NCI-H2196 (cell line): ENCODE results near the gene IPPK.
A peak's percentile ranks its signal among the peaks of the same experiment; 100 is the strongest.

Source experiments
- DNase-seq: peaks from one replicate; lab custom pipeline; 2025; ENCODE audit not compliant: unreplicated experiment; lab: John Stamatoyannopoulos, UW

IPPK gene

GRCh38 chr9:92696619-92697018, 26.7 kb upstream of the IPPK start:
- no peak for DNase-seq

- no peak for DNase-seq
Measured at GRCh38 chr9:92686954-92687353, 17.0 kb upstream of the IPPK start.

GRCh38 chr9:92685022-92685421, 15.1 kb upstream of the IPPK start:
- DNase-seq = no peak

- no peak for DNase-seq
Measured at GRCh38 chr9:92682269-92682668, 12.3 kb upstream of the IPPK start.

GRCh38 chr9:92680166-92681119, 10.5 kb upstream of the IPPK start:
- no peak for DNase-seq

GRCh38 chr9:92679413-92680165, 9.7 kb upstream of the IPPK start:
- DNase-seq = no peak

GRCh38 chr9:92671323-92671722, 1.4 kb upstream of the IPPK start:
- peak; percentile 41 for DNase-seq

GRCh38 chr9:92669527-92669889, 423 bp downstream of the IPPK start:
- no peak for DNase-seq

GRCh38 chr9:92668746-92669526, 995 bp downstream of the IPPK start:
- DNase-seq = no peak

- DNase-seq = no peak
Measured at GRCh38 chr9:92666912-92667532, 2.9 kb downstream of the IPPK start.

GRCh38 chr9:92666236-92666635, 3.7 kb downstream of the IPPK start:
- DNase-seq = no peak

GRCh38 chr9:92665836-92666235, 4.1 kb downstream of the IPPK start:
- DNase-seq = no peak

- no peak for DNase-seq
Measured at GRCh38 chr9:92664394-92665152, 5.4 kb downstream of the IPPK start.

- DNase-seq = no peak
Measured at GRCh38 chr9:92663951-92664350, 6.0 kb downstream of the IPPK start.

GRCh38 chr9:92663126-92663525, 6.8 kb downstream of the IPPK start:
- no peak for DNase-seq

GRCh38 chr9:92661743-92662142, 8.2 kb downstream of the IPPK start:
- DNase-seq = no peak

GRCh38 chr9:92661127-92661526, 8.8 kb downstream of the IPPK start:
- no peak for DNase-seq

- no peak for DNase-seq
Measured at GRCh38 chr9:92660266-92660665, 9.7 kb downstream of the IPPK start.

- no peak for DNase-seq
Measured at GRCh38 chr9:92659601-92660000, 10.3 kb downstream of the IPPK start.

- DNase-seq = no peak
Measured at GRCh38 chr9:92658611-92659010, 11.3 kb downstream of the IPPK start.
